Central memory CD8-positive, alpha-beta T cell (primary cell): ENCODE results near the gene LPCAT3.
A peak's percentile ranks its signal among the peaks of the same experiment; 100 is the strongest.

Source experiments
- ATAC-seq: fragments of 150-1000 bp; cut with Tn5 transposase; replicated peaks from 2 replicates; pipeline ENCODE4 v1.10.0; 2022; ENCODE audit warnings: mild to moderate bottlenecking, moderate FRiP score, moderate number of reproducible peaks; ENCODE audit not compliant: poor library complexity, severe bottlenecking; ENCODE audit errors: extremely low read depth
- DNase-seq, 2 donors: peaks; one replicate each; pipeline ENCODE4 v3.0.0; 2021; ENCODE audit warnings: low spot score in 2 of 2
- H3K27ac Mint-ChIP-seq: one replicate; pipeline ENCODE4 v1.8.0; 2022; ENCODE audit warnings: low read depth, mild to moderate bottlenecking, moderate library complexity, mixed read lengths
- H3K27me3 Mint-ChIP-seq: one replicate; pipeline ENCODE4 v1.8.0; 2022; ENCODE audit warnings: mixed read lengths
- H3K36me3 Mint-ChIP-seq: one replicate; pipeline ENCODE4 v1.8.0; 2022; ENCODE audit warnings: mild to moderate bottlenecking, moderate library complexity, mixed read lengths; ENCODE audit not compliant: insufficient read depth
- H3K4me1 Mint-ChIP-seq: one replicate; pipeline ENCODE4 v1.8.0; 2022; ENCODE audit warnings: mixed read lengths
- H3K4me3 Mint-ChIP-seq: one replicate; pipeline ENCODE4 v1.8.0; 2022; ENCODE audit warnings: mild to moderate bottlenecking, moderate library complexity, mixed read lengths
- H3K9me3 Mint-ChIP-seq: one replicate; pipeline ENCODE4 v1.8.0; 2022; ENCODE audit warnings: mixed read lengths

LPCAT3 gene

GRCh38 chr12:6941782-6942181, 76.5 kb downstream of the LPCAT3 start:
- ATAC-seq: no peak
- H3K4me3 Mint-ChIP-seq: no peak overlapping the region
- H3K27me3 Mint-ChIP-seq: no peaks in the 10 kb centered on the region
- H3K9me3 Mint-ChIP-seq: no peaks in the 10 kb centered on the region
- peak overlapping the region; percentile 99 for H3K27ac Mint-ChIP-seq
- no peak for DNase-seq
- H3K4me1 Mint-ChIP-seq: peaks cover 59% of the 10 kb centered on the region
- H3K36me3 Mint-ChIP-seq: peaks cover 28% of the 10 kb centered on the region

- no peaks in the 10 kb centered on the region for H3K9me3 Mint-ChIP-seq
- peak overlapping the region; percentile 67 for H3K27ac Mint-ChIP-seq
- no peaks in the 10 kb centered on the region for H3K27me3 Mint-ChIP-seq
- no peak overlapping the region for H3K4me3 Mint-ChIP-seq
- ATAC-seq (no peak), DNase-seq (no peak)
- H3K36me3 Mint-ChIP-seq: peaks cover 28% of the 10 kb centered on the region
- peaks cover 59% of the 10 kb centered on the region for H3K4me1 Mint-ChIP-seq
These were observed 77.0 kb downstream of the LPCAT3 start for GRCh38 chr12:6941267-6941666.

GRCh38 chr12:6939191-6939540, 79.1 kb downstream of the LPCAT3 start:
- Mint-ChIP-seq H3K4me1 (peaks cover 51% of the 10 kb centered on the region), H3K4me3 (no peak overlapping the region), H3K27ac (peak overlapping the region; percentile 54), H3K9me3 (no peaks in the 10 kb centered on the region), H3K27me3 (no peaks in the 10 kb centered on the region), H3K36me3 (peaks cover 20% of the 10 kb centered on the region)
- no peak for DNase-seq
- ATAC-seq: no peak

- Mint-ChIP-seq H3K27ac (peak overlapping the region; percentile 86), H3K27me3 (no peaks in the 10 kb centered on the region), H3K9me3 (no peaks in the 10 kb centered on the region), H3K4me3 (peak overlapping the region; percentile 78), H3K36me3 (peaks cover 14% of the 10 kb centered on the region), H3K4me1 (peaks cover 51% of the 10 kb centered on the region)
- no peak for DNase-seq
- no peak for ATAC-seq
These were observed 79.7 kb downstream of the LPCAT3 start for GRCh38 chr12:6938353-6939190.

- DNase-seq: peak; percentile 81 to 92
- peak overlapping the region; percentile 78 for H3K4me3 Mint-ChIP-seq
- H3K9me3 Mint-ChIP-seq: no peaks in the 10 kb centered on the region
- peaks cover 10% of the 10 kb centered on the region for H3K36me3 Mint-ChIP-seq
- ATAC-seq: peak; percentile 98
- peak overlapping the region; percentile 86 for H3K27ac Mint-ChIP-seq
- H3K27me3 Mint-ChIP-seq: no peaks in the 10 kb centered on the region
- H3K4me1 Mint-ChIP-seq: peaks cover 46% of the 10 kb centered on the region
These were observed 80.6 kb downstream of the LPCAT3 start for GRCh38 chr12:6937481-6938352.

GRCh38 chr12:6936636-6937480, 81.4 kb downstream of the LPCAT3 start:
- peak overlapping the region; percentile 86 for H3K27ac Mint-ChIP-seq
- DNase-seq: no peak
- H3K27me3 Mint-ChIP-seq: no peaks in the 10 kb centered on the region

GRCh38 chr12:6936194-6936635, 82.1 kb downstream of the LPCAT3 start:
- H3K36me3 Mint-ChIP-seq: peaks cover 10% of the 10 kb centered on the region
- peak overlapping the region; percentile 78 for H3K4me3 Mint-ChIP-seq
- H3K4me1 Mint-ChIP-seq: peaks cover 49% of the 10 kb centered on the region
- no peaks in the 10 kb centered on the region for H3K27me3 Mint-ChIP-seq
- DNase-seq (no peak), ATAC-seq (no peak)
- no peaks in the 10 kb centered on the region for H3K9me3 Mint-ChIP-seq
- H3K27ac Mint-ChIP-seq: peak overlapping the region; percentile 86

More at GRCh38 chr12:6936636-6937480, 81.4 kb downstream of the LPCAT3 start:
- ATAC-seq: peak; percentile 9
- Mint-ChIP-seq H3K4me1 (peaks cover 49% of the 10 kb centered on the region), H3K4me3 (peak overlapping the region; percentile 78), H3K9me3 (no peaks in the 10 kb centered on the region), H3K36me3 (peaks cover 10% of the 10 kb centered on the region)

- no peaks in the 10 kb centered on the region for H3K9me3 Mint-ChIP-seq
These were observed 82.7 kb downstream of the LPCAT3 start for GRCh38 chr12:6935371-6936193.

GRCh38 chr12:6934110-6934509, 84.2 kb downstream of the LPCAT3 start:
- H3K9me3 Mint-ChIP-seq: no peaks in the 10 kb centered on the region
- ATAC-seq (no peak), DNase-seq (no peak)
- H3K27me3 Mint-ChIP-seq: no peaks in the 10 kb centered on the region
- peaks cover 60% of the 10 kb centered on the region for H3K4me1 Mint-ChIP-seq
- H3K36me3 Mint-ChIP-seq: peaks cover 10% of the 10 kb centered on the region
- H3K4me3 Mint-ChIP-seq: no peak overlapping the region
- H3K27ac Mint-ChIP-seq: peak overlapping the region; percentile 26

More at GRCh38 chr12:6935371-6936193, 82.7 kb downstream of the LPCAT3 start:
- Mint-ChIP-seq H3K36me3 (peaks cover 10% of the 10 kb centered on the region), H3K4me1 (peaks cover 49% of the 10 kb centered on the region), H3K27ac (peak overlapping the region; percentile 86), H3K4me3 (peak overlapping the region; percentile 78), H3K27me3 (no peaks in the 10 kb centered on the region)
- ATAC-seq (no peak), DNase-seq (no peak)

- H3K4me3 Mint-ChIP-seq: no peak overlapping the region
- no peaks in the 10 kb centered on the region for H3K27me3 Mint-ChIP-seq
- H3K9me3 Mint-ChIP-seq: no peaks in the 10 kb centered on the region
- no peak for DNase-seq
- ATAC-seq: no peak
- peaks cover 7% of the 10 kb centered on the region for H3K36me3 Mint-ChIP-seq
- peaks cover 59% of the 10 kb centered on the region for H3K4me1 Mint-ChIP-seq
- no peak overlapping the region for H3K27ac Mint-ChIP-seq
These were observed 85.5 kb downstream of the LPCAT3 start for GRCh38 chr12:6932766-6933165.
